SU-DHL-6 (cell line): Measurements from ENCODE around the gene GGT5.

Experiments
- EZH2phosphoT487 ChIP-seq: fragments of 200-600 bp; sonication (generic), shearing (Covaris generic); conservative IDR thresholded peaks from 2 replicates; pipeline ENCODE4 v1.6.1; 2018; ENCODE audit warnings: mild to moderate bottlenecking, antibody characterized with exemption, low read length, moderate library complexity, mixed read lengths
- TF ChIP-seq, protein P1 (sequence below): fragments of 200-600 bp; sonication (generic); IDR thresholded peaks from one replicate; pipeline ENCODE4 v1.5.1; 2017; ENCODE audit warnings: antibody characterized with exemption, mild to moderate bottlenecking, low read length, moderate library complexity; ENCODE audit not compliant: insufficient read depth, poor library complexity, severe bottlenecking

DNA sequence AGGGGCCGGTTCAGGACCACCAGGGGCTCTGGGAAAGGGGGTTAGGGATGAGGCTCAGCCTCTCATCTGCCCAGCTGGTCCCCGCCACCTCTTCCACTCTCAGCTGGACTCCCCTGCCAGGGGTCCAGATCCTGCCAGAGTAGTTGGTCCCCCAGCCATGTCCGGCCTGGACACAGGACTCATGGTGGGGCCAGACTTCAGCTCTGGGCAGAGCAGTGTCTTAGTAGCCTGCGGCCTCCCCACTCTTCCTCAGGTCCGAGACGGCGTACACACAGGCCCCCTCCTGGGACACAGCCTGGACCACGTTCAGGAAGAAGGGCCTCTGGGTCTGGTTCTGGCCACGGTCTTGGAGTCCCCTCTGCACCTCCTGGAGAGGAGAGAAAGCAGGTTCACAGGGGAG lies 25.1 kb downstream of the GGT5 start:
- TF ChIP-seq, protein P1, sequence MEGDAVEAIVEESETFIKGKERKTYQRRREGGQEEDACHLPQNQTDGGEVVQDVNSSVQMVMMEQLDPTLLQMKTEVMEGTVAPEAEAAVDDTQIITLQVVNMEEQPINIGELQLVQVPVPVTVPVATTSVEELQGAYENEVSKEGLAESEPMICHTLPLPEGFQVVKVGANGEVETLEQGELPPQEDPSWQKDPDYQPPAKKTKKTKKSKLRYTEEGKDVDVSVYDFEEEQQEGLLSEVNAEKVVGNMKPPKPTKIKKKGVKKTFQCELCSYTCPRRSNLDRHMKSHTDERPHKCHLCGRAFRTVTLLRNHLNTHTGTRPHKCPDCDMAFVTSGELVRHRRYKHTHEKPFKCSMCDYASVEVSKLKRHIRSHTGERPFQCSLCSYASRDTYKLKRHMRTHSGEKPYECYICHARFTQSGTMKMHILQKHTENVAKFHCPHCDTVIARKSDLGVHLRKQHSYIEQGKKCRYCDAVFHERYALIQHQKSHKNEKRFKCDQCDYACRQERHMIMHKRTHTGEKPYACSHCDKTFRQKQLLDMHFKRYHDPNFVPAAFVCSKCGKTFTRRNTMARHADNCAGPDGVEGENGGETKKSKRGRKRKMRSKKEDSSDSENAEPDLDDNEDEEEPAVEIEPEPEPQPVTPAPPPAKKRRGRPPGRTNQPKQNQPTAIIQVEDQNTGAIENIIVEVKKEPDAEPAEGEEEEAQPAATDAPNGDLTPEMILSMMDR, result no peak
- TF ChIP-seq EZH2phosphoT487, result no peak
